Progenitor cell of endocrine pancreas (in vitro differentiated cells): ENCODE data around the gene YTHDC1. TPM values are rescaled to one million over a fixed set of nuclear protein-coding genes. Genes with fewer than 3 reads are reported as not detected.

Experiments
- DNase-seq: peaks from one replicate; pipeline ENCODE4 v3.0.0; 2021; ENCODE audit warnings: low spot score; ENCODE audit not compliant: unreplicated experiment
- H3K27ac Mint-ChIP-seq: 2 replicates; pipeline ENCODE4 v1.8.0; 2021; ENCODE audit warnings: mild to moderate bottlenecking, moderate library complexity, mixed read lengths
- H3K27me3 Mint-ChIP-seq: 2 replicates; pipeline ENCODE4 v1.8.0; 2021; ENCODE audit warnings: mixed read lengths
- H3K36me3 Mint-ChIP-seq: 2 replicates; pipeline ENCODE4 v1.8.0; 2022; ENCODE audit warnings: mixed read lengths; ENCODE audit not compliant: insufficient read depth
- H3K4me1 Mint-ChIP-seq: 2 replicates; pipeline ENCODE4 v1.8.0; 2021; ENCODE audit warnings: low read depth, mixed read lengths
- H3K4me3 Mint-ChIP-seq: 2 replicates; pipeline ENCODE4 v1.8.0; 2021; ENCODE audit warnings: low read depth, mild to moderate bottlenecking, moderate library complexity, mixed read lengths
- H3K9me3 Mint-ChIP-seq: 2 replicates; pipeline ENCODE4 v1.8.0; 2021; ENCODE audit warnings: low read depth, mixed read lengths
- CTCF ChIP-seq: fragments of 200-600 bp; sonication (generic); IDR thresholded peaks from one replicate; pipeline ENCODE4 v1.5.0; 2021; ENCODE audit warnings: antibody characterized with exemption, mild to moderate bottlenecking; ENCODE audit not compliant: unreplicated experiment
- total RNA-seq: library from RNA; stranded (reverse); gene quantifications from 2 replicates; pipeline ENCODE4 v1.2.1, GENCODE V29; 2021

YTHDC1 gene
- total RNA-seq, 1 donor from 2014 or later = 162 TPM

- Mint-ChIP-seq H3K4me1 (peaks cover 9% of the 10 kb centered on the region), H3K4me3 (no peak overlapping the region), H3K36me3 (no peaks in the 10 kb centered on the region), H3K9me3 (no peaks in the 10 kb centered on the region), H3K27me3 (no peaks in the 10 kb centered on the region), H3K27ac (no peak overlapping the region)
- DNase-seq = no peak
- TF ChIP-seq CTCF = no peak
These were observed 38.5 kb upstream of the YTHDC1 start for GRCh38 chr4:68388347-68388865.

GRCh38 chr4:68385267-68385666 is 35.4 kb upstream of the YTHDC1 start:
- H3K27ac Mint-ChIP-seq = no peak overlapping the region
- peaks cover 5% of the 10 kb centered on the region for H3K4me1 Mint-ChIP-seq
- H3K36me3 Mint-ChIP-seq = no peaks in the 10 kb centered on the region
- no peaks in the 10 kb centered on the region for H3K9me3 Mint-ChIP-seq
- TF ChIP-seq CTCF = no peak
- H3K27me3 Mint-ChIP-seq = no peaks in the 10 kb centered on the region
- H3K4me3 Mint-ChIP-seq = no peak overlapping the region
- no peak for DNase-seq

GRCh38 chr4:68383115-68383514 is 33.2 kb upstream of the YTHDC1 start:
- no peak for TF ChIP-seq CTCF
- Mint-ChIP-seq H3K9me3 (no peaks in the 10 kb centered on the region), H3K27ac (no peak overlapping the region), H3K36me3 (no peaks in the 10 kb centered on the region), H3K4me1 (peaks cover 2% of the 10 kb centered on the region), H3K4me3 (no peak overlapping the region), H3K27me3 (no peaks in the 10 kb centered on the region)
- no peak for DNase-seq

- H3K27me3 Mint-ChIP-seq = no peaks in the 10 kb centered on the region
- no peak for DNase-seq
- peaks cover 4% of the 10 kb centered on the region for H3K9me3 Mint-ChIP-seq
- TF ChIP-seq CTCF = no peak
- H3K27ac Mint-ChIP-seq = no peak overlapping the region
- H3K4me3 Mint-ChIP-seq = no peak overlapping the region
- peaks cover 2% of the 10 kb centered on the region for H3K36me3 Mint-ChIP-seq
- peaks cover 11% of the 10 kb centered on the region for H3K4me1 Mint-ChIP-seq
These were observed 28.3 kb upstream of the YTHDC1 start for GRCh38 chr4:68378226-68378625.

GRCh38 chr4:68375667-68376559 is 26.0 kb upstream of the YTHDC1 start:
- peaks cover 9% of the 10 kb centered on the region for H3K4me1 Mint-ChIP-seq
- no peak for DNase-seq
- peak; percentile 66 for TF ChIP-seq CTCF
- peak overlapping the region; percentile 71 for H3K4me3 Mint-ChIP-seq
- peaks cover 4% of the 10 kb centered on the region for H3K9me3 Mint-ChIP-seq
- no peak overlapping the region for H3K27ac Mint-ChIP-seq
- peaks cover 2% of the 10 kb centered on the region for H3K36me3 Mint-ChIP-seq
- no peaks in the 10 kb centered on the region for H3K27me3 Mint-ChIP-seq
